SU-DHL-6 (cell line): ENCODE results near the gene SPIB.

Experiments
- H2AFZ ChIP-seq: fragments of 200-600 bp; sonication (generic); 2 replicates; pipeline ENCODE4 v1.6.1; 2014; ENCODE audit warnings: low read depth, mild to moderate bottlenecking, moderate library complexity, mixed read lengths, antibody characterized with exemption, low read length; ENCODE audit not compliant: severe bottlenecking
- H3F3A ChIP-seq: fragments of 200-600 bp; shearing (Covaris generic); 2 replicates; pipeline ENCODE4 v1.6.0; 2016; ENCODE audit warnings: antibody characterized with exemption, mild to moderate bottlenecking; ENCODE audit not compliant: insufficient read depth
- H3K27ac ChIP-seq: fragments of 200-600 bp; sonication (generic); 2 replicates; pipeline ENCODE4 v1.5.1; 2016; ENCODE audit warnings: low read depth, mild to moderate bottlenecking, low read length, moderate library complexity, mixed read lengths
- H3K27me3 ChIP-seq: fragments of 200-600 bp; sonication (generic), shearing (Covaris generic); 2 replicates; pipeline ENCODE4 v1.6.0; 2014; ENCODE audit warnings: mild to moderate bottlenecking, low read length
- H3K36me3 ChIP-seq: fragments of 200-600 bp; sonication (generic); 2 replicates; pipeline ENCODE4 v1.6.1; 2014; ENCODE audit warnings: mild to moderate bottlenecking, low read length, mixed read lengths
- H3K4me2 ChIP-seq: fragments of 300-600, 200-600 bp; shearing (Covaris generic), sonication (generic); 2 replicates; pipeline ENCODE4 v1.6.0; 2014; ENCODE audit warnings: low read length, low read depth, mild to moderate bottlenecking; ENCODE audit not compliant: poor library complexity, severe bottlenecking
- H3K4me3 ChIP-seq: fragments of 200-600 bp; sonication (generic); 2 replicates; pipeline ENCODE4 v1.5.1; 2014; ENCODE audit warnings: antibody characterized with exemption, low read length, mild to moderate bottlenecking, mixed read lengths; ENCODE audit not compliant: insufficient read depth, poor library complexity, severe bottlenecking
- H3K79me2 ChIP-seq: fragments of 200-600 bp; sonication (generic); 2 replicates; pipeline ENCODE4 v1.6.1; 2014; ENCODE audit warnings: mild to moderate bottlenecking, low read length, moderate library complexity; ENCODE audit not compliant: insufficient read depth
- H3K9ac ChIP-seq: fragments of 200-600 bp; sonication (generic); 2 replicates; pipeline ENCODE4 v1.7.0; 2014; ENCODE audit warnings: mild to moderate bottlenecking, low read length
- H3K9me2 ChIP-seq: fragments of 200-600 bp; sonication (generic); replicated peaks from 2 replicates; pipeline ENCODE4 v1.6.1; 2014; ENCODE audit warnings: low read length; ENCODE audit not compliant: insufficient read depth
- H3K9me3 ChIP-seq: fragments of 200-600 bp; sonication (generic); 2 replicates; pipeline ENCODE4 v1.6.1; 2014; ENCODE audit warnings: low read length, mixed read lengths; ENCODE audit not compliant: insufficient read depth
- H4K20me1 ChIP-seq: fragments of 200-600 bp; sonication (generic); 2 replicates; pipeline ENCODE4 v1.6.1; 2014; ENCODE audit warnings: low read depth, mild to moderate bottlenecking, antibody characterized with exemption, low read length, moderate library complexity, mixed read lengths
- EZH2phosphoT487 ChIP-seq: fragments of 200-600 bp; sonication (generic), shearing (Covaris generic); conservative IDR thresholded peaks from 2 replicates; pipeline ENCODE4 v1.6.1; 2018; ENCODE audit warnings: mild to moderate bottlenecking, antibody characterized with exemption, low read length, moderate library complexity, mixed read lengths
- TF ChIP-seq, protein P1 (sequence below): fragments of 200-600 bp; sonication (generic); IDR thresholded peaks from one replicate; pipeline ENCODE4 v1.5.1; 2017; ENCODE audit warnings: antibody characterized with exemption, mild to moderate bottlenecking, low read length, moderate library complexity; ENCODE audit not compliant: insufficient read depth, poor library complexity, severe bottlenecking

SPIB gene

DNA sequence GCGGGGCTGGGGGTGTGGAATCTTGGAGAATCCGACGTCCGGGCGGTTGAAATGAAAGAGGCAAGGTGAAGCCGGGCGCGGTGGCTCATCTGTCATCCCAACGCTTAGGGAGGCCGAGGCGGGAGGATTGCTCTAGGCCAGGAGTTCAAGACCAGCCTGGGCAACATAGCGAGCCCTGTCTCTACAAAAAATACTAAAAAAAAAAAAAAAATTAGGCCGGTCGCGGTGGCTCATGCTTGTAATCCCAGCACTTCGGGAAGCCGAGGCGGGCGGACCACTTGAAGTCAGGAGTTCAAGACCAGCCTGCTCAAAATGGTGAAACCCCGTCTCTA is 58.1 kb downstream of the SPIB start:
- TF ChIP-seq, protein P1, sequence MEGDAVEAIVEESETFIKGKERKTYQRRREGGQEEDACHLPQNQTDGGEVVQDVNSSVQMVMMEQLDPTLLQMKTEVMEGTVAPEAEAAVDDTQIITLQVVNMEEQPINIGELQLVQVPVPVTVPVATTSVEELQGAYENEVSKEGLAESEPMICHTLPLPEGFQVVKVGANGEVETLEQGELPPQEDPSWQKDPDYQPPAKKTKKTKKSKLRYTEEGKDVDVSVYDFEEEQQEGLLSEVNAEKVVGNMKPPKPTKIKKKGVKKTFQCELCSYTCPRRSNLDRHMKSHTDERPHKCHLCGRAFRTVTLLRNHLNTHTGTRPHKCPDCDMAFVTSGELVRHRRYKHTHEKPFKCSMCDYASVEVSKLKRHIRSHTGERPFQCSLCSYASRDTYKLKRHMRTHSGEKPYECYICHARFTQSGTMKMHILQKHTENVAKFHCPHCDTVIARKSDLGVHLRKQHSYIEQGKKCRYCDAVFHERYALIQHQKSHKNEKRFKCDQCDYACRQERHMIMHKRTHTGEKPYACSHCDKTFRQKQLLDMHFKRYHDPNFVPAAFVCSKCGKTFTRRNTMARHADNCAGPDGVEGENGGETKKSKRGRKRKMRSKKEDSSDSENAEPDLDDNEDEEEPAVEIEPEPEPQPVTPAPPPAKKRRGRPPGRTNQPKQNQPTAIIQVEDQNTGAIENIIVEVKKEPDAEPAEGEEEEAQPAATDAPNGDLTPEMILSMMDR = no peak
- TF ChIP-seq EZH2phosphoT487 = no peak
- Histone ChIP-seq H3K9ac (peak overlapping the region; percentile 88), H3K79me2 (peaks cover 21% of the 10 kb centered on the region), H3K27me3 (no peaks in the 10 kb centered on the region), H3K9me2 (no peaks in the 10 kb centered on the region), H3K4me2 (peak overlapping the region; percentile 60), H3K9me3 (peaks cover 12% of the 10 kb centered on the region; the same call in 1 of the 2 replicates), H3K27ac (peak overlapping the region; percentile 38; the same call in 1 of the 2 replicates), H3K4me3 (peak overlapping the region; percentile 95), H2AFZ (peak overlapping the region; percentile 81), H4K20me1 (no peaks in the 10 kb centered on the region), H3K36me3 (peaks cover 8% of the 10 kb centered on the region; the same call in 1 of the 2 replicates), H3F3A (no peaks in the 10 kb centered on the region)

DNA sequence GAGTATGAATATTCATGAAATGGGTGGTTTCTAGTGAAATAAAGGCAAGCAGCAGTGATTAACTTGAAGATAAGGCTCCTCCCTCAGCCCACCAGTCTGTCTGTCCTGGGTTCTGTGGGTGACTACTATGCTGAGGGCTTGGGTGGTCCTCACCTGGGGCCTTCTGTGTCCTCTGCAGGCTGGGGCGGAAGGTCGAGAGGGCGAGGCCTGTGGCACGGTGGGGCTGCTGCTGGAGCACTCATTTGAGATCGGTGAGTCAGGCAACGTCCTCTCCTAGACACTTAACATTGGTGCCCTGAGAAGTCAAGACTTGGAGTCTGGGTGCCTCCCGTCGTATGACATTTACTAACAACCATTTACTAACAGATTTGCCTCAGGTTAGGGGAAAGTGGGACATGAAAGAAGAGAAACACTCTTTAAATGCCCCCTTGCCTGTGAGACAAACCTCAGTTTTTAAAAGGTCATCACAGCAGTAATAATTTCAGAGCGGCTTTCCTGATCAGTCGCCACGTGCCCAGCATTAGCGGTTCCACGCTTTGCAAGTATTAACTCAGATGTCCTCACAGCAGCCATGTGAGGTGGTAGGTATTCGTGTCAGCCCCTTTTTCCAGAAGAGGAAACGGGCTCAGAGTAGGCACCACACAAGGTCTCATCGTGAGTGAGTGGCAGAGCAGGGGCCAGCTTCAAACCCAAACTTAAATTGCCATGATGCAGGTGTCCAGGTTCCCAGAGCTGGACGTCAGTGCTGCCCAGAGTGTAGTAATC is 59.2 kb downstream of the SPIB start:
- Histone ChIP-seq H3K4me3 (no peak overlapping the region), H3K27me3 (no peaks in the 10 kb centered on the region), H2AFZ (no peak overlapping the region), H4K20me1 (no peaks in the 10 kb centered on the region), H3K4me2 (peak overlapping the region; percentile 60), H3K36me3 (peaks cover 8% of the 10 kb centered on the region; the same call in 1 of the 2 replicates), H3K9ac (no peak overlapping the region), H3K9me3 (peaks cover 12% of the 10 kb centered on the region; the same call in 1 of the 2 replicates), H3F3A (no peaks in the 10 kb centered on the region), H3K79me2 (peaks cover 21% of the 10 kb centered on the region), H3K9me2 (no peaks in the 10 kb centered on the region), H3K27ac (no peak overlapping the region)
- no peak for TF ChIP-seq EZH2phosphoT487
- TF ChIP-seq, protein P1 = no peak

DNA sequence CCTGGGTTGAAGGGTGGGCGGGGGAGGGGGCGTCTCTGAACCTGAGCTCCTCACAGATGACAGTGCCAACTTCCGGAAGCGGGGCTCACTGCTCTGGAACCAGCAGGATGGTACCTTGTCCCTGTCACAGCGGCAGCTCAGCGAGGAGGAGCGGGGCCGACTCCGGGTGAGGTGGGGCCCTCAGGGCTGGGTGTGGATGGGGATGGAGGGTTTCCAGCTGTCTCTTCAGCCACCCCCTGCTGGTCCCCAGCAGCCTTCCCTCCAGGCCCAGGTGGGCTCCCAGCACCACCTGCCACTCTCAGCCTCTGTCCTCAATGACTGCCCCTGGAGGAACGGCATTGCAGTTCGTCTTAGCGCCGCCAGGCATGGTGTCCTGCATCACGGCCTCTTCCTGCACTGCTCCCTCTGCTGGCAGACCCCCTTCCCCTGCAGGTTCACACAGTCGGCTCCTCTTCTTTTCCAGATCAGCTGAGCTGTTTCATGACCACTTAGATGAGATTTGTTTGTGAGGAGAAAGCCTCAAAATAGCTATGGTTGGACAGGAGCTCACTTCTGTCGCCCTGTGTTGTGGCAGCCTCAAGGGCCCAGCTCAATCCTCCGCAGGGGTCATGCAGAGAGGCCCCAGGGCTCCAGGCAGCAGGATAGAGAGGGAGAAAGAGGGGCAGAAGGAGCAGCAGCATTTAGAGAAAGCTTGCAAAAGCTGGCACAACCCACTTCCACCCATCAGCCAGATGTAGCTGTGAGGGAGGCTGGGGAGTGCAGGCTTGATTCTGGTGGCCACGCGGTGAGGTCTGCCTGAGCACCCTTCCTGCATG is 60.4 kb downstream of the SPIB start:
- Histone ChIP-seq H3K27ac (no peak overlapping the region), H3K9ac (no peak overlapping the region), H3K79me2 (peaks cover 21% of the 10 kb centered on the region), H4K20me1 (no peaks in the 10 kb centered on the region), H3K4me3 (no peak overlapping the region), H3K4me2 (no peak overlapping the region), H2AFZ (no peak overlapping the region), H3K9me2 (no peaks in the 10 kb centered on the region), H3K9me3 (peaks cover 12% of the 10 kb centered on the region; the same call in 1 of the 2 replicates), H3K36me3 (peaks cover 8% of the 10 kb centered on the region; the same call in 1 of the 2 replicates), H3K27me3 (no peaks in the 10 kb centered on the region), H3F3A (no peaks in the 10 kb centered on the region)
- TF ChIP-seq, protein P1 = no peak
- TF ChIP-seq EZH2phosphoT487 = no peak
